Esophagus muscularis mucosa (tissue), 4 donors: ENCODE data around the gene CLEC18A. TPM values are rescaled to one million over a fixed set of nuclear protein-coding genes. Genes with fewer than 3 reads are reported as not detected.

Experiments
- DNase-seq: peaks from one replicate; pipeline ENCODE4 v3.0.0-alpha.2; 2017; ENCODE audit errors: extremely low spot score
- H3K27ac ChIP-seq, 4 donors: fragments of 200-600 bp; sonication (generic); replicated peaks in 1 of 4; 1 replicate in 3 of 4; 2 replicates in 1 of 4; pipeline ENCODE4 v1.5.1; 2016 to 2019; ENCODE audit warnings: mild to moderate bottlenecking in 1 of 4
- H3K27me3 ChIP-seq, 4 donors: fragments of 200-600 bp; sonication (generic); one replicate each; pipeline versions ENCODE4 v1.5.1 to v1.6.0; 2016 to 2019
- H3K36me3 ChIP-seq, 4 donors: fragments of 200-600 bp; sonication (generic); one replicate each; pipeline ENCODE4 v1.5.1; 2016 to 2019
- H3K4me1 ChIP-seq, 4 donors: fragments of 200-600 bp; sonication (generic); one replicate each; pipeline ENCODE4 v1.5.1; 2016 to 2019
- H3K4me3 ChIP-seq, 4 donors: fragments of 200-600 bp; sonication (generic); 1 replicate in 2 of 4; 2 replicates in 2 of 4; pipeline ENCODE4 v1.5.1; 2016 to 2019; ENCODE audit warnings: mild to moderate bottlenecking in 4 of 4, moderate library complexity in 1 of 4
- H3K9me3 ChIP-seq, 4 donors: fragments of 200-600 bp; sonication (generic); 1 replicate in 3 of 4; 2 replicates in 1 of 4; pipeline ENCODE4 v1.5.1; 2016 to 2019
- EP300 ChIP-seq: sonication (generic); formaldehyde crosslinking; IDR thresholded peaks from one replicate; pipeline ENCODE4 v1.6.1; 2017; ENCODE audit warnings: antibody characterized with exemption
- POLR2A ChIP-seq: fragments of 450-650 bp; IDR thresholded peaks from one replicate; pipeline ENCODE4 v1.6.1; 2017; ENCODE audit warnings: antibody characterized with exemption, moderate library complexity, mild to moderate bottlenecking, low read depth
- POLR2AphosphoS5 ChIP-seq, 2 donors: sonication (generic); formaldehyde crosslinking; IDR thresholded peaks; one replicate each; pipeline ENCODE4 v1.6.1; 2017; ENCODE audit warnings: antibody characterized with exemption in 2 of 2
- WGBS: methylation state at CpG from one replicate; pipeline ENCODE4 v1.1.5; 2018; 5-methylcytosine and 5-hydroxymethylcytosine counted together
- intact Hi-C: fragments of 100-400 bp; cut with DNase I; formaldehyde crosslinking; loops from one replicate; pipeline ENCODE4 v1.15.1; 2023
- total RNA-seq, 4 donors: library from RNA; depleted of rRNA; stranded (reverse); fragments of >200 nt; gene quantifications; one replicate each; pipeline versions ENCODE4 v1.1.0 to v1.2.1, GENCODE V29; 2016
- TF ChIP-seq, protein P1 (sequence below), 3 experiments: fragments of 200-600 bp in 2 of 3; fragments of 450-650 bp in 1 of 3; sonication (generic) in 2 of 3; IDR thresholded peaks; one replicate each; pipeline ENCODE4 v1.5.1; 2017 to 2019; ENCODE audit warnings: antibody characterized with exemption in 3 of 3, mild to moderate bottlenecking in 2 of 3, moderate library complexity in 1 of 3

CLEC18A gene
- total RNA-seq, 4 donors from 2014 or later = 0.19 to 0.50 (median 0.46) TPM; not detected in 1

DNA sequence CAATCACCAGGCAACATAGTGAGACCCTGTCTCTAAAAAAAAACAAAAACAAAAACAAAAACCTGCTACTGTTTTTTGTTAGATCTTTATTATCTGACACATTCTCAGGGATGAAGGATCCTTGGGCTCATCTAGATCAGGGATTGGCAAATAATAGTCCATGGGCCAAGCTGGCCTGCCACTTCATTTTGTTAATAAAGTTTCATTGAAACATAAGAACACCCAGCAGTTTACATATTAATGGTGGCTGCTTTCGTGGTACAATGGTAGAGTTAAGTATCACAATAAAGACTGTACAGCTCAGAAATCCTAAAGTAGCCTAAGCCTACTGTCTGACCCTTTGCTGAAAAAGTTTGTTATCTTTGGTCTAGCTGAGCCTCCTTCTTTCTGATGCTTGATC, 32.9 kb upstream of the CLEC18A start:
- no peak for TF ChIP-seq POLR2AphosphoS5 (IDR thresholded peaks at IDR 0.05)
- TF ChIP-seq, protein P1, sequence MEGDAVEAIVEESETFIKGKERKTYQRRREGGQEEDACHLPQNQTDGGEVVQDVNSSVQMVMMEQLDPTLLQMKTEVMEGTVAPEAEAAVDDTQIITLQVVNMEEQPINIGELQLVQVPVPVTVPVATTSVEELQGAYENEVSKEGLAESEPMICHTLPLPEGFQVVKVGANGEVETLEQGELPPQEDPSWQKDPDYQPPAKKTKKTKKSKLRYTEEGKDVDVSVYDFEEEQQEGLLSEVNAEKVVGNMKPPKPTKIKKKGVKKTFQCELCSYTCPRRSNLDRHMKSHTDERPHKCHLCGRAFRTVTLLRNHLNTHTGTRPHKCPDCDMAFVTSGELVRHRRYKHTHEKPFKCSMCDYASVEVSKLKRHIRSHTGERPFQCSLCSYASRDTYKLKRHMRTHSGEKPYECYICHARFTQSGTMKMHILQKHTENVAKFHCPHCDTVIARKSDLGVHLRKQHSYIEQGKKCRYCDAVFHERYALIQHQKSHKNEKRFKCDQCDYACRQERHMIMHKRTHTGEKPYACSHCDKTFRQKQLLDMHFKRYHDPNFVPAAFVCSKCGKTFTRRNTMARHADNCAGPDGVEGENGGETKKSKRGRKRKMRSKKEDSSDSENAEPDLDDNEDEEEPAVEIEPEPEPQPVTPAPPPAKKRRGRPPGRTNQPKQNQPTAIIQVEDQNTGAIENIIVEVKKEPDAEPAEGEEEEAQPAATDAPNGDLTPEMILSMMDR (IDR thresholded peaks at IDR 0.05) = no peak
- no peak for TF ChIP-seq POLR2A
- TF ChIP-seq EP300 = no peak
- intact Hi-C loops = no loop called here
- Histone ChIP-seq H3K27ac (peak overlapping the region; percentile 17 to 55 (median 42)), H3K4me1 (peaks cover 0 to 12% (median 7%) of the 10 kb centered on the region in 4 donors), H3K4me3 (peak overlapping the region in 2 of 4 donors; percentile 5 to 32), H3K9me3 (no peaks in the 10 kb centered on the region), H3K36me3 (peaks cover 0 to 9% (median 0%) of the 10 kb centered on the region in 4 donors), H3K27me3 (no peaks in the 10 kb centered on the region)
- no peak for DNase-seq
- 100% methylated on average over 1 of the region's 1 CpG for WGBS

DNA sequence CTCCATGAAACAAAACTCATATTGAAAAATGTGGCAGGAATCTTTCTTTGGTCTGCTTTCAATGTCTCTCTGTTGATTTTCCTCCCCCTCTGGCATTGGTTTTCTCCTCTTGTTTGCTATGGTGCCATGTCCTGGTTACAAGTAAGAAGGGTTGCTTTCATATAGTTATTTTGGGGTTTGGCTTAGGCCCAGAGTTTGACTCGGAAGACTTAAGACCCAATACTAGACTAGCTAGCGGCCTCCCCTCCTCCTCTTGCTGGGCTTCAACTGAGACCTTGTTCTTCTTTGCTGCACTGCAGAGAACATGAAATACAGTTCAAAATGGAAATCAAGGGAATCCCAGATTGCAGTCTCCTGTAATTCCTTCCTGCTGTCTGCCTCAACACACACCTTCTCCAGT, 30.0 kb upstream of the CLEC18A start:
- TF ChIP-seq POLR2A (no peak), POLR2AphosphoS5 (IDR thresholded peaks at IDR 0.05) (no peak), EP300 (no peak)
- TF ChIP-seq, protein P1 (IDR thresholded peaks at IDR 0.05) = no peak
- WGBS = 67% methylated on average over 2 of the region's 2 CpGs
- Histone ChIP-seq H3K9me3 (no peaks in the 10 kb centered on the region), H3K4me3 (no peak overlapping the region), H3K27me3 (no peaks in the 10 kb centered on the region), H3K27ac (no peak overlapping the region), H3K36me3 (peaks cover 0 to 16% (median 0%) of the 10 kb centered on the region in 4 donors), H3K4me1 (peaks cover 14 to 31% (median 25%) of the 10 kb centered on the region in 4 donors)
- no peak for DNase-seq
- intact Hi-C loops = no loop called here

DNA sequence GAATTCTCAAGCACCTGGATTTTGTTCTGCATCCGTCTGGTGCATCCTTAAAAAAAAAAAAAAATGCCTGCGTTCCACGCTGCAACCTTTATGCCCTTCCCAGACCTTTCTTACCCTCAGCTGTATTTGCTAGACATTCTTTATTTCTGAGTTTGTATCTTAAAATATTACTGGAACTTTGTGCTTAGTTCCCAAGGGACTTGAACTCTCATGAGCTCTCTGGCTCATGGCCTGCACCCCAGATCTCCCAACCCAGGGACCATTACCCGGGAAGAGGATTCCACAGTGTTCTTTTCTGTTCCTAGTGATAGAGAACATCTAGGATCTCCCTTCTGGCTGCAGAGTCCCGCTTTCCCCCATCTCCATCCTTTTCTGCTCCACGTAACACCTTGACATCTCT, 28.9 kb upstream of the CLEC18A start:
- 91% methylated on average over 6 of the region's 6 CpGs for WGBS
- no peak overlapping the region for H3K4me3 ChIP-seq
- no peak for DNase-seq
- intact Hi-C loops = no loop called here
- no peaks in the 10 kb centered on the region for H3K27me3 ChIP-seq
- H3K27ac ChIP-seq = no peak overlapping the region
- peaks cover 25 to 37% (median 32%) of the 10 kb centered on the region in 4 donors for H3K4me1 ChIP-seq
- peaks cover 0 to 16% (median 0%) of the 10 kb centered on the region in 4 donors for H3K36me3 ChIP-seq
- TF ChIP-seq, protein P1 (IDR thresholded peaks at IDR 0.05) = no peak
- TF ChIP-seq POLR2A = no peak
- no peak for TF ChIP-seq EP300
- no peak for TF ChIP-seq POLR2AphosphoS5 (IDR thresholded peaks at IDR 0.05)
- H3K9me3 ChIP-seq = no peaks in the 10 kb centered on the region

DNA sequence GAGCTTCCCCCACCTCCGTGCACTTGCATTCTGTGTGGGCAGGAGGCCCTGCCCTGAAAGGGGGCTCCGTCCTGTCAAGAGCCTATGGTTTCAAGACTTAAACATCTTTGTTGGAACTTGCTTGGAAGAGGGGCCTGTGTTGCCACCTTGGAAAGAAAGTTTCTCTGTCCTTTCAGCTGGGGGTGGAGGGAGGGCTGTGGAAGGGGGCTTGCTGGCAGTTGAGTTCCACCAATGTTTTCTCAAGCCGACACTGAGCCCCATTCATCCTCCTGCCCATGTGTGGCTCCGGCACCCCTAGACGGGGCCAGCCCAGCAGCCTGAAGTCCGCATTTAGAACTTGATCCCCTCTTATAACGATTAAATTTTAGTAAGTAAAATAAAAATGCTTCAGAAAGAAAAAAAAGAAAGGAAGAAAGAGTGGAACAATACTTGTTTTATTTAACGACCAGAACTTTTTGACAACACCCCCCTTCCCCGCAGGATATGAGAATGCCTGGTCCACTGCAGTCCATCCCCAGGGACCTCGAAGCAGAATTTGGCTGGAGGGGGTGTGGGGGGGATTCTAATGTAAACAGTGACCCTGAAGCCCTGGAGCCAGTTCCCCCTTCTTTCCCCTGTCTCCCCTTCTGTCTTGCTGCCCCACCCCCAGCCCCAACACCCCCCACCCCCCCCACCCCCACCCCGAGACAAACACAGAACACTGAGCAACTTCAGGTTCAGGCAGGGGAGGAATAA, 26.9 kb upstream of the CLEC18A start:
- H3K9me3 ChIP-seq = no peaks in the 10 kb centered on the region
- WGBS = 76% methylated on average over 11 of the region's 11 CpGs
- TF ChIP-seq EP300 (no peak), POLR2AphosphoS5 (IDR thresholded peaks at IDR 0.05) (no peak), POLR2A (no peak)
- TF ChIP-seq, protein P1 (IDR thresholded peaks at IDR 0.05) = no peak
- H3K27me3 ChIP-seq = no peaks in the 10 kb centered on the region
- DNase-seq = no peak
- intact Hi-C loops = no loop called here
- H3K36me3 ChIP-seq = peaks cover 0 to 8% (median 2%) of the 10 kb centered on the region in 4 donors
- peak overlapping the region; percentile 51 to 77 (median 74) for H3K27ac ChIP-seq
- H3K4me1 ChIP-seq = peaks cover 32 to 39% (median 37%) of the 10 kb centered on the region in 4 donors
- peak overlapping the region in 1 of 4 donors; percentile 41 for H3K4me3 ChIP-seq
